Measurements from ENCODE around the gene OTOG.

DNA sequence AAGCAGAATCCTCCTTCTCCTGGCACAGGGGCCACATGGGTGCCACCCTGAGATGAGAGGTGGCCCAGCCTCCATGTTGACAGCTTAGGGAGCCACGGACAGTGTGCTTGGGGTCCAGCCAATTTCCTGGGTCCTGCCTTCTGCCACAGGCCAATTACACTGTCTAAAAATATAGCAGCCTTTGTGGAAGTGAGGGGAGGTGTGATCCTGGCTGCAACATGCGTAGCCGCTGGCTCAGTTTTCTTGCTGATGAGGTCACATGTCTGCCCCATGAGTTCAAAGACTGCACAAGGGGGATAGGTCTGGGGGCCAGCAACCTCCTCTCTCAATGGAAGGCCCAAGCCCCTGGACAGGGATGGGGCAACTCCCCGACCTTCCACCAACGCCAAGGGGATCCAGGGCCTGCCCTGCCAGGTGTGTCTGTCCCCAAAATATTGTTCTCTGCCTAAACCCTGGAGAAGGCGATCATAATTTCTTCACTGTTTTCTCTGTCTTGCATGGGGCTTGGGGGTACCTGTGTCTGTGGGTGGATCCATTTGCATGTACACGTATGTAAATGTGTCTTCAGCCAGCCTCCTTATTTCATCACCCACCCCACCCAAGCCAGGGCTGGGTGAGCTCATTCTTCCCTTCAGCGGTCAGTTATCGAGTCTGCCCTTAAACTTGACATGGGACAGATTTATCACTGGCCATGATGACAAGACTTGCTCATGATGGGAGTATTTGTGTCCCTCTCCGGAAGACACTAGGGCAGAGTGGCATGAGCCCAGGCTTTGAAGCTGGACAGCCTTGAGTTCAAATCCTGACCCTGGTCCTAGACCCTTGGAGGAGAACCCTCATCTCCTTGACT, 59.4 kb downstream of the OTOG start:
- TF ChIP-seq, protein P1, sequence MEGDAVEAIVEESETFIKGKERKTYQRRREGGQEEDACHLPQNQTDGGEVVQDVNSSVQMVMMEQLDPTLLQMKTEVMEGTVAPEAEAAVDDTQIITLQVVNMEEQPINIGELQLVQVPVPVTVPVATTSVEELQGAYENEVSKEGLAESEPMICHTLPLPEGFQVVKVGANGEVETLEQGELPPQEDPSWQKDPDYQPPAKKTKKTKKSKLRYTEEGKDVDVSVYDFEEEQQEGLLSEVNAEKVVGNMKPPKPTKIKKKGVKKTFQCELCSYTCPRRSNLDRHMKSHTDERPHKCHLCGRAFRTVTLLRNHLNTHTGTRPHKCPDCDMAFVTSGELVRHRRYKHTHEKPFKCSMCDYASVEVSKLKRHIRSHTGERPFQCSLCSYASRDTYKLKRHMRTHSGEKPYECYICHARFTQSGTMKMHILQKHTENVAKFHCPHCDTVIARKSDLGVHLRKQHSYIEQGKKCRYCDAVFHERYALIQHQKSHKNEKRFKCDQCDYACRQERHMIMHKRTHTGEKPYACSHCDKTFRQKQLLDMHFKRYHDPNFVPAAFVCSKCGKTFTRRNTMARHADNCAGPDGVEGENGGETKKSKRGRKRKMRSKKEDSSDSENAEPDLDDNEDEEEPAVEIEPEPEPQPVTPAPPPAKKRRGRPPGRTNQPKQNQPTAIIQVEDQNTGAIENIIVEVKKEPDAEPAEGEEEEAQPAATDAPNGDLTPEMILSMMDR (IDR thresholded peaks at IDR 0.05) = no peak
- TF ChIP-seq POLR2A (IDR thresholded peaks at IDR 0.05) = no peak
